Left ventricle myocardium superior (tissue), 1 donor: ENCODE data around the gene NOS1AP. TPM values are rescaled to one million over a fixed set of nuclear protein-coding genes. Genes with fewer than 3 reads are reported as not detected.
"Not testable (repeated sequence)": the region's sequence is repeated elsewhere in the genome, so short reads cannot be mapped to it uniquely, and the experiment has no call there.

ENCODE experiments used
- ATAC-seq: fragments of 200-7000 bp; cut with Tn5 transposase; one replicate; pipeline ENCODE4 v1.9.1; 2020; ENCODE audit warnings: mild to moderate bottlenecking, moderate library complexity
- DNase-seq: peaks from one replicate; pipeline ENCODE4 v3.0.0-alpha.2; 2020
- intact Hi-C: fragments of 100-400 bp; cut with micrococcal nuclease; formaldehyde crosslinking; loops from one replicate; pipeline ENCODE4 v1.11.0; 2022
- total RNA-seq: library from RNA; stranded (reverse); fragmentation: NEBNext Ultra II Directional; extraction: Animal tissue kit (Norgen Biotek cat#: 25700); gene quantifications from one replicate; pipeline ENCODE4 v1.2.1, GENCODE V29; 2021
- donor health status: DM: no; HTN: yes; CAD: no; lungs with severe emphysema.

Gene NOS1AP
- total RNA-seq, 1 donor from 2014 or later = 5.0 TPM

- DNase-seq (no peak), ATAC-seq (no peak)
- intact Hi-C loops = no loop called here
These were observed 82.7 kb downstream of the NOS1AP start for GRCh38 chr1:162151900-162152829.

GRCh38 chr1:162153374-162153773, 83.9 kb downstream of the NOS1AP start:
- ATAC-seq = no peak
- intact Hi-C loops = no loop called here

GRCh38 chr1:162157469-162157868, 88.0 kb downstream of the NOS1AP start:
- intact Hi-C loops = no loop called here
- ATAC-seq (no peak), DNase-seq (no peak)

More at GRCh38 chr1:162153374-162153773, 83.9 kb downstream of the NOS1AP start:
- no peak for DNase-seq

GRCh38 chr1:162158624-162159271, 89.3 kb downstream of the NOS1AP start:
- no peak for DNase-seq
- intact Hi-C loops = no loop called here
- ATAC-seq = no peak

- intact Hi-C loops = no loop called here
- ATAC-seq = no peak
These were observed 90.0 kb downstream of the NOS1AP start for GRCh38 chr1:162159515-162159914.

GRCh38 chr1:162161916-162162550, 92.5 kb downstream of the NOS1AP start:
- no peak for DNase-seq
- ATAC-seq = no peak
- intact Hi-C loops = no loop called here

More at GRCh38 chr1:162159515-162159914, 90.0 kb downstream of the NOS1AP start:
- DNase-seq = no peak

GRCh38 chr1:162165528-162165927, 96.0 kb downstream of the NOS1AP start:
- intact Hi-C loops = no loop called here
- no peak for ATAC-seq
- DNase-seq = no peak

- no peak for ATAC-seq
These were observed 97.6 kb downstream of the NOS1AP start for GRCh38 chr1:162166917-162167615.

GRCh38 chr1:162168261-162168660, 98.8 kb downstream of the NOS1AP start:
- DNase-seq (no peak), ATAC-seq (peak; percentile 74)
- intact Hi-C loops = no loop called here

More at GRCh38 chr1:162166917-162167615, 97.6 kb downstream of the NOS1AP start:
- intact Hi-C loops = no loop called here
- DNase-seq = no peak

GRCh38 chr1:162169031-162169790, 99.7 kb downstream of the NOS1AP start:
- ATAC-seq (no peak), DNase-seq (no peak)
- intact Hi-C loops = no loop called here

GRCh38 chr1:162171111-162171510, 101.6 kb downstream of the NOS1AP start:
- ATAC-seq = no peak
- no peak for DNase-seq

GRCh38 chr1:162172311-162173102, 103.0 kb downstream of the NOS1AP start:
- intact Hi-C loops = no loop called here
- ATAC-seq = no peak
- DNase-seq = no peak

More at GRCh38 chr1:162171111-162171510, 101.6 kb downstream of the NOS1AP start:
- intact Hi-C loops = no loop called here

GRCh38 chr1:162173607-162174006, 104.1 kb downstream of the NOS1AP start:
- DNase-seq, intact Hi-C loops, ATAC-seq: not testable (repeated sequence)

- ATAC-seq, DNase-seq, intact Hi-C loops: not testable (repeated sequence)
These were observed 104.5 kb downstream of the NOS1AP start for GRCh38 chr1:162174027-162174426.

GRCh38 chr1:162175379-162176081, 106.0 kb downstream of the NOS1AP start:
- intact Hi-C loops = no loop called here
- DNase-seq (no peak), ATAC-seq (no peak)

GRCh38 chr1:162177126-162177525, 107.6 kb downstream of the NOS1AP start:
- intact Hi-C loops = no loop called here
- DNase-seq (no peak), ATAC-seq (no peak)

GRCh38 chr1:162178432-162178831, 108.9 kb downstream of the NOS1AP start:
- DNase-seq = no peak
- intact Hi-C loops = no loop called here
- peak; percentile 83 for ATAC-seq
